GM12872 (cell line): Measurements from ENCODE around the gene KLHL5.

ENCODE experiments used
- CTCF ChIP-seq: IDR thresholded peaks from 3 replicates; pipeline ENCODE4 v1.5.1; 2011; ENCODE audit warnings: low read depth, mild to moderate bottlenecking, low read length, moderate library complexity; ENCODE audit not compliant: insufficient read depth

Gene KLHL5

DNA sequence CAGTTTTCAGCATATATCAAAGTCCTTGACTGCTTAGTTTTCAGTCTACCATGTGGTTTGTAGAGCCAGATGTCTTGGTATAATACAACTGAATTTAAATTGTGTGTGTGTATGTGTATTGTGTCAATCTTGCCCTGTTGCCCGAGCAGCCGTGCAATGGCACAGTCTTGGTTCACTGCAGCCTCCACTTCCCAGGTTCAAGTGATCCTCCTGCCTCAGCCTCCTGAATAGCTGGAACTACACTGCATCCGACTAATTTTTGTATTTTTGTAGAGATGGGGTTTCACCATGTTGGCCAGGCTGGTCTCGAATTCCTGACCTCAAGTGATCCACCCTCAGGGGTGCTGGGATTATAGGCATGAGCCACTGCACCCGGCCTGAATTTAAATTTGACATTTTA lies 6.0 kb upstream of the KLHL5 start:
- no peak for TF ChIP-seq CTCF

DNA sequence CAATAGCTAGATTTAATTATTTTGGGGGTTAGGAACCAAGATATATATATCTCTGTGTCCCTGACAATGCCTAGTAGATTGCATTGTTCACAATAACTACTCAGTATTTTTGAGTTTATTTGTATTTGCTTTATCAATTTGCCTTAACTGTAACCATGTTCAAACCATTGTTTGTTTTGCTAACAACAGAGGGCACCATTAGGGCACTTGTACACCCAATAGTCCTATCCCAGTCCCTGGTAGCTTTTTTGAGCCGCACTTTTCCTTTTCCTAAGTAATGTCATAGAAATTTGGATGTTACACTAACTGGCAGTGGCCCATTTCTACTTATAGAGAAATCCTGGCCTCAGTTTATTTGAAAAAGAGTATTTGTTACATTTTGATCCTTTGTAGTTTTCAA lies 575 bp upstream of the KLHL5 start:
- no peak for TF ChIP-seq CTCF

DNA sequence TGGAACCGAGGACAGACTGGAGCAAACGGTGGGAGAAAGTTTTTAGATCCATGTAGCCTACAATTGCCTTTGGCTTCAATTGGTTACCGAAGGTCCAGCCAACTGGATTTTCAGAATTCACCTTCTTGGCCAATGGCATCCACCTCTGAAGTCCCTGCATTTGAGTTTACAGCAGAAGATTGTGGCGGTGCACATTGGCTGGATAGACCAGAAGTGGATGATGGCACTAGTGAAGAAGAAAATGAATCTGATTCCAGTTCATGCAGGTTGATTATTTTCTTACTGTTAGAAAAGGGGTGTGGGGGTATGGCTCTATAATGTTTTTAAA lies 702 bp downstream of the KLHL5 start:
- no peak for TF ChIP-seq CTCF

DNA sequence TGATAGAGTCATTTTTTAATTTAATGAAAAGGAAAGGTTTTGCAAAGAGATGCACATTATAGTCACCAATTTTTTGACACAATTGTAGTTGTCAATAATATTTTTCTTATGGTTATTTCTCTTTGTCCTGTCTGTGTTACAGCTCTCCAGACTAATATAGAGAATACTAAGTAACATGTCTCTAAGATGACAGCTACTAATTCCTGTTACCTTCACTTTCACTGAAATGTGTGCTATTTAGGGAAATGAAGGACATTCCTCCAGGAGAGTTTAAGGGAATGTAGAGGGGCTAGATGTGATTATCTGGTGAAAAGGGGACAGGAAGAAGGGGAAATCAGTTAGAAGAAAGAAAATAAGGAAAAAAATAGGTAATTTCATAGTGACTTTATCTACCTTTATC lies 1.4 kb downstream of the KLHL5 start:
- TF ChIP-seq CTCF: no peak

GRCh38 chr4:39066371-39066770 lies 4.3 kb downstream of the KLHL5 start:
- TF ChIP-seq CTCF: no peak

GRCh38 chr4:39067031-39067430 lies 5.0 kb downstream of the KLHL5 start:
- no peak for TF ChIP-seq CTCF

- no peak for TF ChIP-seq CTCF
These were observed 5.4 kb downstream of the KLHL5 start for GRCh38 chr4:39067451-39067850.

DNA sequence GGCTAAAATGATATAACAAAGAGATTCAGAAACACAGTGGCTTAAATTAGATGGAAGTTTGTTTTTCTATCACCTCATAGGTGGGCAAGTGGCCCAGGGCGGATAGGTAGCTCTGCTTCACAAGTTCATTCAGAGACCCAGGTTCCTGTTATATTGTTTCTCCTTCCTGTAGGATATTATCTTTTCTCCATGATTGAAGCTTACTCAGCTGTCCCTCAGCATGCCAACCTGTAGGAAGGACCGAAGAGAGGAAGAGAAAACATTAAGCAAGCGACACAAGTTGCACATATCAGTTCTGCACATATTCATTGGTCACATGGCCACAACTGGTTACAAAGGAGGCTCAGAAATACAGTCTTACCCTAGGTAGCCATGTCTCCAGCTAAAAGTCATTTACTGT lies 6.9 kb downstream of the KLHL5 start:
- TF ChIP-seq CTCF: no peak
